ENCODE data around the gene ZNF831.

DNA sequence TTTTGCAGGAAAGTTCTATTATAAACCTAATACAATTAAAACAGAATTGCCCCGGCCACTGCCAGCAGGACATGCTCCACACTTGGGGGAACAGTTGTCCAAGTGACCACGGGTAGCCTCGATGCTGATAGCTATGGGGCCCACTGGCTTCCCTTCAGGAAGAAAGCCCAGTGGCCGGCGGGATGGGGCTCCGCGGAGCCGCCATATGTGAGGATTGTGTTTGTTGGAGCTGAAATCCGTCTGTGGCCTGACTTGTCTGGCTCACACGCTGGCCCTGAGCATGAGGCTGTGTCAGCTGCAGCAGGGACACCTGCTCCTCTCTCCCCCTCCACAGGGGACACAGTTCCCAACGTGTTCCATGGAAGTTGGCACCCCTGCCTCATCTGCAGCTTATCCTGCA lies 46.6 kb downstream of the ZNF831 start:
- TF ChIP-seq, protein P1, sequence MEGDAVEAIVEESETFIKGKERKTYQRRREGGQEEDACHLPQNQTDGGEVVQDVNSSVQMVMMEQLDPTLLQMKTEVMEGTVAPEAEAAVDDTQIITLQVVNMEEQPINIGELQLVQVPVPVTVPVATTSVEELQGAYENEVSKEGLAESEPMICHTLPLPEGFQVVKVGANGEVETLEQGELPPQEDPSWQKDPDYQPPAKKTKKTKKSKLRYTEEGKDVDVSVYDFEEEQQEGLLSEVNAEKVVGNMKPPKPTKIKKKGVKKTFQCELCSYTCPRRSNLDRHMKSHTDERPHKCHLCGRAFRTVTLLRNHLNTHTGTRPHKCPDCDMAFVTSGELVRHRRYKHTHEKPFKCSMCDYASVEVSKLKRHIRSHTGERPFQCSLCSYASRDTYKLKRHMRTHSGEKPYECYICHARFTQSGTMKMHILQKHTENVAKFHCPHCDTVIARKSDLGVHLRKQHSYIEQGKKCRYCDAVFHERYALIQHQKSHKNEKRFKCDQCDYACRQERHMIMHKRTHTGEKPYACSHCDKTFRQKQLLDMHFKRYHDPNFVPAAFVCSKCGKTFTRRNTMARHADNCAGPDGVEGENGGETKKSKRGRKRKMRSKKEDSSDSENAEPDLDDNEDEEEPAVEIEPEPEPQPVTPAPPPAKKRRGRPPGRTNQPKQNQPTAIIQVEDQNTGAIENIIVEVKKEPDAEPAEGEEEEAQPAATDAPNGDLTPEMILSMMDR (IDR thresholded peaks at IDR 0.05; ENCODE audit: low read length) = no peak
- no peak for TF ChIP-seq EZH2 (optimal IDR thresholded peaks at IDR 0.05; ENCODE audit: low read depth, low read length)
- no peak for TF ChIP-seq EZH2phosphoT487 (IDR thresholded peaks at IDR 0.05; ENCODE audit: low read length)
